Neural crest cell (in vitro differentiated cells): ENCODE measurements around the gene COL7A1. TPM values are rescaled to one million over a fixed set of nuclear protein-coding genes. Genes with fewer than 3 reads are reported as not detected.
A peak's percentile ranks its signal among the peaks of the same experiment; 100 is the strongest.

Experiments used
- DNase-seq: peaks from one replicate; pipeline ENCODE4 v3.0.0; 2021; ENCODE audit warnings: low read depth, mixed read lengths, low spot score
- H3K27ac Mint-ChIP-seq: one replicate; pipeline ENCODE4 v1.8.0; 2021; ENCODE audit warnings: mild to moderate bottlenecking, mixed read lengths; ENCODE audit not compliant: unreplicated experiment
- H3K27me3 Mint-ChIP-seq: 2 replicates; pipeline ENCODE4 v1.8.0; 2021; ENCODE audit warnings: low read depth, mild to moderate bottlenecking, mixed read lengths
- H3K36me3 Mint-ChIP-seq: 2 replicates; pipeline ENCODE4 v1.8.0; 2021; ENCODE audit warnings: low read depth, mild to moderate bottlenecking, mixed read lengths
- H3K4me1 Mint-ChIP-seq: 2 replicates; pipeline ENCODE4 v1.8.0; 2021; ENCODE audit warnings: mixed read lengths
- H3K4me3 Mint-ChIP-seq: one replicate; pipeline ENCODE4 v1.8.0; 2021; ENCODE audit warnings: mild to moderate bottlenecking, mixed read lengths
- H3K9me3 Mint-ChIP-seq: 2 replicates; pipeline ENCODE4 v1.8.0; 2021; ENCODE audit warnings: mixed read lengths
- total RNA-seq: library from RNA; stranded (reverse); gene quantifications from 2 replicates; pipeline ENCODE4 v1.2.1, GENCODE V29; 2021
- TF ChIP-seq, protein P1 (sequence below): fragments of 200-600 bp; sonication (generic); conservative IDR thresholded peaks from 2 replicates; pipeline ENCODE4 v1.5.0; 2021; ENCODE audit warnings: antibody characterized with exemption, mild to moderate bottlenecking

The COL7A1 gene
- total RNA-seq, 1 donor from 2014 or later = 28.7 TPM

DNA sequence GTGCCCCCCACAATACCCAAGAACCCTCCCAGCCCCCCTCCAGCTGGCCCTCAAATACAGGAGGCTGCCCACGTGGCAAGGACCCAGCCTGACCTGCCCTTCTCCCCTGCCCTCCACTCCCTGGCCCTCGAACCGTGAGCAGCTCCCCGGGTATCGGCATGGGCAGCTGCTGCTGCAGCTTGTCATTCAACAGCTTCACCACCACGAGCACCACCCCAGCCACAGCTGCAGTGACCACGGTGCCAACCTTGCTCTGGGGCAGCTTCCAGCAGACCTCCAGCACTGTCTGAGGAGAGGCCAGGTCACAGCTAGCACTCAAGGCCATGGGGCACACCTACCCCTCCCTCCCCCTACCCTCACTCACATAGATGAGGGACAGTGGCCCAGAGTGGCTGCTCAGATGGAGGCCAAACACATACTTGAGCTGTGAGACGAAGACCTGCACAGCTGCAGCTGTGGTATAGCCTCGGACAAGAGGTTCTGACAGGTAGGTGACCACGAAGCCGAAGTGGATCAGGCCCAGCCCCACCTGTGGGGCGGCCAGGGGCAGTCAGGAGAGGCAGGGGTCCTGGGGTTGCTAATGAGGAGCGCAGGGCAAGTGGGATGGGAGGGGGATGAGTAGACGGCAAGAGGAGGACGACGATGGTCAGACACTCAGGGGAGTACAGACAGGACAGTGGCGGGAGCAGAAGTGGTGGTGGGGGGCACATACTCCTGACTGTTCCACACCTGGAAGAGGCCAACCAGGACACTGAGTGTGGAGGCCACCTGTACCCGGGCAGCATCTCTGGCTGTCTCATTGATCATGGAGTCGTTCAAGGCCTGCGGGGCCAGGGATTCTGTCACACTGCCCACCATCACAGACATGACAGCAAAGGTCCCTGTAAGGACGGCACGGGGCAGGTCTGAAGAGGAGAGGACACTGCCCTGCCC is 36.7 kb upstream of the COL7A1 start:
- no peak for DNase-seq
- Mint-ChIP-seq H3K4me3 (peak overlapping the region; percentile 71), H3K9me3 (no peaks in the 10 kb centered on the region), H3K27me3 (no peaks in the 10 kb centered on the region), H3K4me1 (peaks cover 29% of the 10 kb centered on the region), H3K36me3 (peaks cover 15% of the 10 kb centered on the region), H3K27ac (no peak overlapping the region)
- TF ChIP-seq, protein P1, sequence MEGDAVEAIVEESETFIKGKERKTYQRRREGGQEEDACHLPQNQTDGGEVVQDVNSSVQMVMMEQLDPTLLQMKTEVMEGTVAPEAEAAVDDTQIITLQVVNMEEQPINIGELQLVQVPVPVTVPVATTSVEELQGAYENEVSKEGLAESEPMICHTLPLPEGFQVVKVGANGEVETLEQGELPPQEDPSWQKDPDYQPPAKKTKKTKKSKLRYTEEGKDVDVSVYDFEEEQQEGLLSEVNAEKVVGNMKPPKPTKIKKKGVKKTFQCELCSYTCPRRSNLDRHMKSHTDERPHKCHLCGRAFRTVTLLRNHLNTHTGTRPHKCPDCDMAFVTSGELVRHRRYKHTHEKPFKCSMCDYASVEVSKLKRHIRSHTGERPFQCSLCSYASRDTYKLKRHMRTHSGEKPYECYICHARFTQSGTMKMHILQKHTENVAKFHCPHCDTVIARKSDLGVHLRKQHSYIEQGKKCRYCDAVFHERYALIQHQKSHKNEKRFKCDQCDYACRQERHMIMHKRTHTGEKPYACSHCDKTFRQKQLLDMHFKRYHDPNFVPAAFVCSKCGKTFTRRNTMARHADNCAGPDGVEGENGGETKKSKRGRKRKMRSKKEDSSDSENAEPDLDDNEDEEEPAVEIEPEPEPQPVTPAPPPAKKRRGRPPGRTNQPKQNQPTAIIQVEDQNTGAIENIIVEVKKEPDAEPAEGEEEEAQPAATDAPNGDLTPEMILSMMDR = no peak

DNA sequence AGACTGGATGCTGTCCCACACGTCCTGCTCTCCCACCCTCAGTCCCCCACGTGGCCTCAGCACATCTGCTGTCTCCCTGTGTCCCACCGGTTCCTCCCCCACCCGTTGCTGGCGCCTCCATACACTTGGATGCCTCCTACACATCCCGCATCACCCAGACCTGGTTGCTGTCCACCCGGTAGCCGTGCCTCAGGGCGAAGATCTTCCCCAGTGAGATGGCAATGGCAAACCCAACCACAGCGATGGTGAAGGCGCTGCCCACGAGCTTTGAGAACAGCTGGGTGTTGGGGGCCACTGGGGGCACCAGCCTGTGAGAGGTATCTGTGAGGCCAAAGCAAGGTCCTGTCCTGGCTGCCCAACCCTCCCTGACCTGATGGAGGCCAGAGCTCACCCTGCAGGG is 35.7 kb upstream of the COL7A1 start:
- no peak overlapping the region for H3K4me3 Mint-ChIP-seq
- no peak overlapping the region for H3K27ac Mint-ChIP-seq
- H3K4me1 Mint-ChIP-seq = peaks cover 19% of the 10 kb centered on the region
- no peaks in the 10 kb centered on the region for H3K27me3 Mint-ChIP-seq
- no peak for DNase-seq
- no peaks in the 10 kb centered on the region for H3K9me3 Mint-ChIP-seq
- TF ChIP-seq, protein P1 = no peak
- peaks cover 19% of the 10 kb centered on the region for H3K36me3 Mint-ChIP-seq

DNA sequence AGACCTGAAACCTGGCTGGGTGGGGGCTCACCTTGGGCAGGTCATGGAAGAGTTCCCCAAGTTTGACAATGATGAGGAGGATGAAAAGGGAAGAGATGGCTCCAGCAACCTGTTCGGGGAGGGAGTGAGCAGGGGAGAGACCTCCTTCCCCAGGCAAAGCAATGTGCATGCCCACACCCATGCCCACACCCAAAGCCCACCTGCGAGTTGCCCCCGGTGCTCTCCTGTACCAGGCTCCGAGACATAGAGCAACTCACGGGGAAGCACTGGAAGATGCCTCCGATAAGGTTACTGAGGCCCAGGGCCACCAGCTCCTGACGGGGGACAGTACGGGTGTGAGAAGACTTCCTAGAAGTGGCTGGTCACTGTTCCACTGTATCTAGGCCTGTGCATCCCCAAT is 35.3 kb upstream of the COL7A1 start:
- no peak overlapping the region for H3K27ac Mint-ChIP-seq
- no peaks in the 10 kb centered on the region for H3K9me3 Mint-ChIP-seq
- H3K4me3 Mint-ChIP-seq = no peak overlapping the region
- TF ChIP-seq, protein P1 = no peak
- H3K36me3 Mint-ChIP-seq = peaks cover 19% of the 10 kb centered on the region
- peaks cover 15% of the 10 kb centered on the region for H3K4me1 Mint-ChIP-seq
- no peaks in the 10 kb centered on the region for H3K27me3 Mint-ChIP-seq
- no peak for DNase-seq

DNA sequence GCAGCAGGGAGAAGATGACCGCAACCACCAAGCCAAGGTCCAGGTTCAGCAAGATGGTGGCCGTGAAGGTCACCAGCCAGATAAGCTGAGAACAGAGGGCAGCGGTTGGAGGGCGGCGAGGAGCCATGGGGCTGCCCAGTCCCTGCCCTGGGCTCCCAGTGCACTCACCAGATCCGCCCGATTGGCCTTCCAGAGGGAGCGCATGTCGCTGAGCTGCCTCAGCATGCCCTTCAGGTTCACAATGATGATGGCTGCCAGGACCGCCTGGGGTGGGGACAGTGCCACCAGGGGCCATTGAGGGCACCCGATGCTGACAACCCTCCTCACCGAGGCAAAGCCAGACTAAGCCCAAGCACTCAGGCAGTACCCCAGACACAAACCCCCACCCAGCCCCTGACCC is 34.8 kb upstream of the COL7A1 start:
- no peak overlapping the region for H3K4me3 Mint-ChIP-seq
- H3K9me3 Mint-ChIP-seq = no peaks in the 10 kb centered on the region
- H3K36me3 Mint-ChIP-seq = peaks cover 19% of the 10 kb centered on the region
- no peak overlapping the region for H3K27ac Mint-ChIP-seq
- H3K4me1 Mint-ChIP-seq = peaks cover 14% of the 10 kb centered on the region
- H3K27me3 Mint-ChIP-seq = no peaks in the 10 kb centered on the region
- no peak for DNase-seq
- TF ChIP-seq, protein P1 = no peak

DNA sequence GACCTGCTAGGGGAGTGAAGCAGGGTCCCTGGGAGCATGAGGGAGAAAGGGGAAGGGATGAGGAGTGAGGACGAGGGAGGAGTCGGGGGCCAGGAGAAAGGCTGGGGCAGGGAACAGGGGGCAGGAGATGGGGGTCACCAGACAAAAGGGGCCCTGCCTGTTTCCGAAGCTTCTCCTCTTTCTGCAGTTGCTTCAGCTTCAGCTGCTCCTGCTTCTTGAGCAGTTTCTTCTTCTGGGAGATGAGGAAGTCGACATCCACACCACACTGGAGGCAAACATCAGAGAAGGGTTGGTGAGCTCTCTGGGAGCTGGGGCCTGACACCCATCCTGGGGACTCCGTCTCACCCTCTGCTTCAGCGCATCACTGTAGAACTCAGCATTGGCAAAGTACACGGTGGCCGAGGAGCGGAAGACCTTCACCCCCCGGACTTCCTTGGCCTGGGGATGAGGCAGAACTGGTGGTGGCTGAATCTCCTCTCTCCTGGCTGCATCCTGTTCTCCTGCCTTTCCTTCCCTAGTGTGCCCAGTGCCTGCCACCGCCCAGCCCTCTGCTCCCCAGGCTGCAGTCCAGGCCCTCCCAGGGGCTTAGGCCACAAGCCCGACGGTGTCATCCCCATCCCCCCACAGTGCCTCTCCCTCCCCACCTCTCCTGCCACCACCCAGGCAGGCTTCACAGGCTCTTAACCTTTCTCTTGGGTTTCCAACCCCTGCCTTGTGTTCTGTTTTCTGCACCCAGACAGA is 33.3 kb upstream of the COL7A1 start:
- Mint-ChIP-seq H3K36me3 (peaks cover 22% of the 10 kb centered on the region), H3K9me3 (no peaks in the 10 kb centered on the region), H3K4me1 (peaks cover 5% of the 10 kb centered on the region), H3K27ac (peak overlapping the region; percentile 89), H3K27me3 (no peaks in the 10 kb centered on the region), H3K4me3 (no peak overlapping the region)
- no peak for DNase-seq
- TF ChIP-seq, protein P1 = no peak
